GM21576 (cell line): Measurements from ENCODE around the gene PRRT2.

Experiments
- ATAC-seq: cut with Tn5 transposase; IDR thresholded peaks from one replicate; pipeline ENCODE4 v1.9.1; 2021; ENCODE audit warnings: mild to moderate bottlenecking, moderate library complexity; ENCODE audit not compliant: unreplicated experiment

PRRT2 gene

DNA sequence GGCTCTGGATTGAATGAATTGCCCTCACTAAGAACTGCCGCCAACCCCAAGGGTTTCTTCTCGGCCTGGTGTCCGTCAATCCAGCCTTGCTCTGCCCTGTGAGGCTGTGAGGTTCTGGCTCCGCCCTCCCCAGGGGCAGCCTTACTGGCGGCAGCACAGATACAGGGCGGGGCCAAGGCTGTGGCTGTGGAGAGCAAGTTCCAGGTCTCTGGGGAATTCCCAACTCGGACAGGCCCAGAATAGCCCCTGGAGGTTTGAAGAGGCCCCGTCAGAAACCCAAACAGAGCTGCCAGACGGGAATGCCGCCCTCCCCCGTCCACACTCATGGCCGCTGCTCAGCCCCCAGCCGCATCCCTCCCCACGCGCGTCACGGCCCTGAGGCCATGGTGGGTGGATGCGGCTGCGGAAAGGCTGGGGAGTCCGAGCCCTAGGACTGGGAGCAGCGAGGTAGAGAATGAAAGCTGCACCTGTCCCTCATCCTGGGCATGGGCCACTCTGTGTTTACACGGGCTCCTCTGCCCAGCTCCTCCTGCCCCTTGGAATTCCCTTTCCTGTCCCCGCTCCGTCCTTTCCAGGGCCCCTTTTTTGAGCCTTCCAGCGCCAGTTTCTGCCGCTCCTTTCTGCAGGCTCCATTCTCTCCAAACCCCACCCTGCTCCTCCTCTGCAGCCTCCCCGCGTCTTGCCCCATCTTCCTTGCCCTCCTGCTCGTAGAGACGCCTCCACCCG lies 660 bp upstream of the PRRT2 start:
- peak; percentile 35 for ATAC-seq

GRCh38 chr16:29812754-29813643 lies 1.0 kb downstream of the PRRT2 start:
- no peak for ATAC-seq

- no peak for ATAC-seq
These were observed 1.9 kb downstream of the PRRT2 start for GRCh38 chr16:29813644-29814562.

- no peak for ATAC-seq
These were observed 2.6 kb downstream of the PRRT2 start for GRCh38 chr16:29814592-29814991.

DNA sequence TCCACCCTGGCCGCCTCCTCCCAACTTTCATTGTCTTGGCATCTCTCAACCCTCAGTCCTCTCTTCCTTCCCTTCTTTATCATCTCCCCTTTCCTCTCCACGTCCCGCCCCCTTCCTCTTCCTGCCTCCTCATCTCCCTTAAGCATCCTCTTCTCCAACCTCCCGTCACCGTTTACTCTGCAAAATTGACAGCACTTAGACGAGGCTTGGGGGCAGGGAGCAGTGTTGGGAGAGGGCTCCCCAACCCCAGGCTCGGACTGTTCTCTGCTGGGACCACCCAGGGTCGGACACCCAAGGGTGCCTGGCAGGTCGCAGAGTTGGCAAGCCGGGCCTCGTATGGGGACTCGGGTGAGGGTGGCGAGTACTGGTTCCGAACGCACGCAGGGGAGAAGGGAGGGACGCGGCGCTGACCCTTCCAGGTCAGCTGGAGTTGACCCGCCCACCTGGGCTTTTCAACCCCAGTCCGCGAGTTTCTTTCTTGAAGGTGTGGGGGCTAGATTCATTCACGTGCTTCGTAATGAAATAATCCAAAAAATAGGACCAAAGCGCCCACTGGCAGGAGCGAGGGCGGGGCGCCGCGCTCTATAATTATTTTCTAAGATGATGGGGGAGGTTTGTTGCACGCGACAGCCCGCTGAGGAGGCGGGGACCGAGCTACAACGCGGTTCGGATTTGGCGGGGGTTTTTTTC lies 3.2 kb downstream of the PRRT2 start:
- no peak for ATAC-seq

DNA sequence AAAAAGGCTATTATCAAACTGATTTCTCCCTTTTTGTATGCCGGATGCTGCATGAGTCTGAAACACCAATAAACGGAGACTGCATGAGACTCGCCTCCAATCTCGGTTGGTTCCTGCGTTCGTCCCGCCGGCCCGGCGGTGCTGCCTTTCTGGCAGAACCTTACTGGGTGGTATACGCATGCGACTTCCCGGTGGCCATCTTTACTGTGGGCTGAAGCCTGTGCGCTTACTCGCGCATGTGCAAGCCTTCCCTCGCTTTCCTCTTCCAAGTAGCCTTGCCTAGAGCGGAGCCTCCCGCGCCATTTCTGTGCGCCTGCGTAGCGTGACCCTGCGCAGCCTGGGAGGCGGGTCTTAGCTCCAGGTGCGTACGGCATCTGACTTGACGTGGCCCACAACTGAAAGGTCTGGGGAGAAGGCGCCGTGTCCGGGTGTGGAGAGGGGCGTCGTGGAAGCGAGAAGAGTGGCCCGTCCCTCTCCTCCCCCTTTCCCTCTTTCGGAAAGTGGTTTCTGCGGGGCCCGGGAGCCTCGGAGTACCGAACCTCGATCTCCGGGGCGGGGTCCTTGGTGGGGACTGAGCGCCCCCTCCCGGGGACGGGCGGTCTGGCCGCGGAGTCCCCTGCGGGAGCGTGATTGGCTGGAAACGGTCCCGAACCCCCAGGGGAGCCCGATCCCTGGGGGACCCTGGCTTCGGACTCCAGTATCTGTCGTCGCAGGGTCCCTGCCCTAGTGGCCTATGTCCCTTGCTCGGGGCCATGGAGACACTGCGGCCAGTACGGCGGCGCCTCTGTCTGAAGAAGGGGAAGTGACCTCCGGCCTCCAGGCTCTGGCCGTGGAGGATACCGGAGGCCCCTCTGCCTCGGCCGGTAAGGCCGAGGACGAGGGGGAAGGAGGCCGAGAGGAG lies 4.0 kb downstream of the PRRT2 start, which contains the start of gene PAGR1:
Gene PAGR1 (plus strand): TSS at position 360 of the 901 bp plus-strand sequence. CDS start 374 bp downstream, at position 734.
- peak; percentile 49 for ATAC-seq

DNA sequence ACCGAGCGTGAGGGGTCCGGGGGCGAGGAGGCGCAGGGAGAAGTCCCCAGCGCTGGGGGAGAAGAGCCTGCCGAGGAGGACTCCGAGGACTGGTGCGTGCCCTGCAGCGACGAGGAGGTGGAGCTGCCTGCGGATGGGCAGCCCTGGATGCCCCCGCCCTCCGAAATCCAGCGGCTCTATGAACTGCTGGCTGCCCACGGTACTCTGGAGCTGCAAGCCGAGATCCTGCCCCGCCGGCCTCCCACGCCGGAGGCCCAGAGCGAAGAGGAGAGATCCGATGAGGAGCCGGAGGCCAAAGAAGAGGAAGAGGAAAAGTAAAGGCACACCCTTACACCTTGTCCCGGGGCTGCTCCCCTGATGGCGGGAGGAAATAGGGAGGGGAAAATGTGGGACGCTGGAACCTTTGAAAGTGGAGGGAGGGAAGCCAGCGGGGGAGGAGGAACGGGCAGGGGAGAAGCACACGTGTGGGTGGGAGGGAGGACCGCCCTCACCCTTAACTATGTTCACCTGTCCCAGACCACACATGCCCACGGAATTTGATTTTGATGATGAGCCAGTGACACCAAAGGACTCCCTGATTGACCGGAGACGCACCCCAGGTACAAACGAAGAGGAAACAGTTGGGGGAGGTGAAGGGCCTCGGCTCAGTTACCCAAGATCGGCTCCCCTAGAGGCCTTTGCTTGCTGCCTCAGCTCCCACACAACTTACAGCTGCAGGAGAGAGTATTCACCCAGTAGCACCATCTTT lies 4.9 kb downstream of the PRRT2 start:
- peak; percentile 14 for ATAC-seq

- no peak for ATAC-seq
These were observed 6.1 kb downstream of the PRRT2 start for GRCh38 chr16:29818082-29818481.

GRCh38 chr16:29819506-29819905 lies 7.5 kb downstream of the PRRT2 start:
- no peak for ATAC-seq

GRCh38 chr16:29820271-29820701 lies 8.3 kb downstream of the PRRT2 start, which contains the start of gene MVP:
Gene MVP, plus strand, starts transcription at chr16:29820462. Its CDS starts 10,088 bp downstream, at chr16:29830550.
- ATAC-seq, result no peak

DNA sequence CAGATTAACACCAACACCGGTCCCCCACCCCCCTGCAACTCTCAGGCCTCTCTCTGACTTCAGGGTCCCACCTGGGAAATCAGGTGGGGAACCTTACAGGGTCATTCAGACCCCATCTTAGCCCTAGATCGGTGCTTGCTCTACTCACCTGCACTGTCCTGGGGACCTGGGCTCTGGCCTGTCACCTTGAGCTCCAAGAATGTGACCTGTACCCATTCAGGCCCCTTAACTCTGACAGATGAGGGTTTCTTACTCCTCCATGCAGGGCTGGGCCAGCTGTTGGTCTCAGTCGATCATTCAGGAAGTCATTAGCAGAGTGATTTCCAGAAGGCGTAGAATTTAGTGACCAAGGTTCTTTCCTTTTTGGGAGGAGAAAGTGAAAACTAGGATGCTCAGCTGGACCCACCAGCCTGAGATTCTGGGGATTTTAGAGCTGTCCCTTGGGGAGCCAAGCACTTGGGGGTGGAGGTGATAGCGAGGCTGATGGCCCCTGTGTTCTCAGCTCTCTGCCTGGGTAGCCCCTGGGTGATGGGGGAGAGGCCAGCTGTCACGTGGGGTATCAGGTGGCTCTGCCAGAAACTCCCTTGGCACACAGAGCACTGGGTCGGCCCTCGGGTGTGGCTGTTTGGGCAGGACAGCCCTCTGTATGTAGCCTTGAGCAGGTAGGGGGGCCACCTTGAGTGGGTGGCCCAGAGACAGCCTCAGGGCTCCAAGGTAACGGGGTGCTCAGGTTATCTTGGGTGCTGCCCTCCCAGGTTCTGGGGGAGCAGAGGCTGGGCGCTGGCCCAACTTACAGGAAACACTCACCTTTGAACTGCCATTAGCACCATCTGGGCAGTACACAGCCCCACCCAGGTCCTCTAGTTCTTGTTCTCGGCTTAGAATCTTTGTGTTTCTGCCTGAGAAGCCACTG lies 9.0 kb downstream of the PRRT2 start:
- peak; percentile 37 for ATAC-seq

- no peak for ATAC-seq
These were observed 9.7 kb downstream of the PRRT2 start for GRCh38 chr16:29821643-29822115.

GRCh38 chr16:29824589-29825144 lies 12.7 kb downstream of the PRRT2 start:
- no peak for ATAC-seq

DNA sequence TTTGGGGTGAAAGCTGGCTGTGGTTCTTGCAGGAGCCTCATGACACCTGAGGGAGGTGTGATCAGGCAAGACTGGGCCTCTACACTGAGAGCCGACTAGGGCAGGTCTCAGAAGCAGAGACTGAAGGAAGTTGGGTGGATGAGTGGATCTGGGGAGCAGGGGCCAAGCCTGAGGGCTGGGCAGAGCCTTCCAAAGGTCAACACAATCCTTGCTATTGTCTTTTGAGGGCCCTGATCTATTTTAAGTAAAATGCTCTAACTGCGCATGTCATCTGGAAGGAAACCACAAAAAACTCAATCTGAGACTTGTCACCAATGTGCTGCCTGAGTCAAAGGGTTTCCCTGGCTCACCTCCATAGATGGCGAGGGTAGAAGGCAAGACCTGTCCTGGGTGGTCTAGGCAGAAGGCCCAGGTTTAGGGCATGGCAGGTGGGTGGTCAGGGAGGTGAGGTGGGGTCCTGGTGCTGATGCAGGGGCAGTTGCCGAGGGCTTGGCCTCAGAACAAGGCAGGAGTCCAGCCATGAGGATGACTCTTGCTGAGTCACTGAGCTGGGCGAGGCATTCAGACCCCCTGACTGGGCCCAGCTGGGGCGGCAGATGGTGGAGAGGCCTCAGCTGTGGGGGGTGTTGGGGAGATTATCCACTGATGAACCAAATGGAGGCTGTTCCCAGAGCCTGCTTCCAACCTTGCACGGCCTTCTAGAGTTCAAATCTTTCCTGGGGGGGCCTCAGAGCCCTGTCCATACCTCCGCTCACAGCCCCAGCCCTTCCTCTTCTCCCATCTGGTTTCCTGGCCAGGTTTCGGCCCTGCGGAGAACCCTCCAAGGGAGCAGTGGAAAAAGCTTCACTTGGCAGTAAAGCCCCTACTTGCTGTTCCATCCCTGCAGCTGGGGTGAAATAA lies 13.4 kb downstream of the PRRT2 start:
- no peak for ATAC-seq

GRCh38 chr16:29826342-29826695 lies 14.3 kb downstream of the PRRT2 start:
- ATAC-seq, result no peak

DNA sequence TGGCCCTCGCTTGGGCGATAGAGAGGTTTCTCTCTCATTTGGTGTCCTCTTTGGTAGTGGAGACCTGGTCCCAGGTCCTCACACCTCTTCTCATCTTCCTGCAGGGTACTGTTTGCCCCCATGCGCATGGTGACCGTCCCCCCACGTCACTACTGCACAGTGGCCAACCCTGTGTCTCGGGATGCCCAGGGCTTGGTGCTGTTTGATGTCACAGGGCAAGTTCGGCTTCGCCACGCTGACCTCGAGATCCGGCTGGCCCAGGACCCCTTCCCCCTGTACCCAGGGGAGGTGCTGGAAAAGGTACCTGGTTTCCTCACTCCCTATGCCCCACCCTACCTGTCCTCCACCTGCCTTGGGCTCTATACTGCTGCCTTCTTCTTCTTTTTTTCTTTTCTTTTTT lies 18.8 kb downstream of the PRRT2 start:
- no peak for ATAC-seq
